GM12874 (cell line): ENCODE data around the gene UGGT1.

Source experiments
- CTCF ChIP-seq: IDR thresholded peaks from 2 replicates; pipeline ENCODE4 v1.5.1; 2011; ENCODE audit warnings: low read depth, mild to moderate bottlenecking, control low read depth, low read length, moderate library complexity; ENCODE audit not compliant: insufficient read depth

Gene UGGT1

GRCh38 chr2:128086244-128086643 is 4.8 kb upstream of the UGGT1 start:
- no peak for TF ChIP-seq CTCF

GRCh38 chr2:128090575-128090944 is 440 bp upstream of the UGGT1 start:
- TF ChIP-seq CTCF: no peak

- no peak for TF ChIP-seq CTCF
Measured at GRCh38 chr2:128091726-128092080, 703 bp downstream of the UGGT1 start.

GRCh38 chr2:128092656-128093055 is 1.7 kb downstream of the UGGT1 start:
- TF ChIP-seq CTCF: no peak

GRCh38 chr2:128093762-128094161 is 2.8 kb downstream of the UGGT1 start:
- TF ChIP-seq CTCF: no peak

- TF ChIP-seq CTCF: no peak
Measured at GRCh38 chr2:128095201-128095600, 4.2 kb downstream of the UGGT1 start.

- TF ChIP-seq CTCF: no peak
Measured at GRCh38 chr2:128103407-128103806, 12.4 kb downstream of the UGGT1 start.

GRCh38 chr2:128105072-128105471 is 14.1 kb downstream of the UGGT1 start:
- no peak for TF ChIP-seq CTCF
